ENCODE data around the gene IGSF1.

GRCh38 chrX:131270080-131270479, 19.0 kb downstream of the IGSF1 start:
- TF ChIP-seq CTCF (conservative IDR thresholded peaks at IDR 0.05; ENCODE audit: low read depth, low read length) (no peak), POLR2A (IDR thresholded peaks at IDR 0.05; ENCODE audit: low read depth, low read length) (no peak), RAD21 (IDR thresholded peaks at IDR 0.05; ENCODE audit: low read length) (no peak), USF2 (IDR thresholded peaks at IDR 0.05; ENCODE audit: low read depth, low read length) (no peak), MAFK (IDR thresholded peaks at IDR 0.05; ENCODE audit: low read depth, low read length) (no peak), CHD1 (IDR thresholded peaks at IDR 0.05; ENCODE audit: low read depth, low read length) (no peak), CEBPB (IDR thresholded peaks at IDR 0.05; ENCODE audit: low read depth, low read length) (no peak), MXI1 (IDR thresholded peaks at IDR 0.05; ENCODE audit: borderline replicate concordance, low read depth, low read length) (no peak), RFX5 (IDR thresholded peaks at IDR 0.05; ENCODE audit: low read depth, low read length) (no peak)

Measured in IMR-90 (cell line).